B cell (primary cell): ENCODE results near the gene DPH1. TPM values are rescaled to one million over a fixed set of nuclear protein-coding genes. Genes with fewer than 3 reads are reported as not detected.

ENCODE experiments used
- ATAC-seq: fragments of 200-7000 bp; cut with Tn5 transposase; one replicate; pipeline ENCODE4 v1.10.0; 2021; ENCODE audit warnings: low read depth, mild to moderate bottlenecking, moderate number of reproducible peaks, moderate library complexity
- CTCF ChIA-PET: fragments of 350-600 bp; sonication (Branson Sonifier 250); formaldehyde crosslinking; loops from one replicate; lab custom pipeline; 2021; ENCODE audit warnings: antibody characterized with exemption, inconsistent platforms; lab: Charles Lee
- POLR2A ChIA-PET: fragments of 350-600 bp; sonication (Branson Sonifier 250); formaldehyde crosslinking; loops from one replicate; lab custom pipeline; 2021; ENCODE audit warnings: antibody characterized with exemption; lab: Charles Lee
- DNase-seq: peaks from one replicate; pipeline ENCODE4 v3.0.0; 2013
- H2AFZ ChIP-seq: 2 replicates; pipeline ENCODE4 v1.6.1; 2012; ENCODE audit warnings: mild to moderate bottlenecking, low read depth, low read length; ENCODE audit not compliant: insufficient read depth, poor library complexity, severe bottlenecking
- H3K27ac ChIP-seq, 2 donors: 1 replicate in 1 of 2; 2 replicates in 1 of 2; pipeline ENCODE4 v1.5.1; 2012 to 2013; ENCODE audit warnings: low read length in 2 of 2, mild to moderate bottlenecking in 2 of 2, moderate library complexity in 1 of 2
- H3K27me3 ChIP-seq, 4 experiments: fragments of 200-600 bp in 1 of 4; sonication (generic) in 1 of 4; replicated peaks in 1 of 4; 1 replicate in 2 of 4; 2 replicates in 2 of 4; pipeline versions ENCODE4 v1.6.1 to v1.7.0; 2013 to 2016; ENCODE audit warnings: low read length in 3 of 4, mild to moderate bottlenecking in 2 of 4, mixed read lengths in 1 of 4, moderate library complexity in 1 of 4; ENCODE audit not compliant: insufficient read depth in 4 of 4, control insufficient read depth in 3 of 4; ENCODE audit errors: control extremely low read depth in 1 of 4
- H3K36me3 ChIP-seq, 2 experiments: replicated peaks in 1 of 2; 1 replicate in 1 of 2; 2 replicates in 1 of 2; pipeline versions ENCODE4 v1.6.1 to v1.7.1; 2013; ENCODE audit warnings: low read length in 1 of 2; ENCODE audit not compliant: insufficient read depth in 2 of 2, control insufficient read depth in 1 of 2; ENCODE audit errors: control extremely low read depth in 1 of 2, extremely low read depth in 1 of 2
- H3K4me1 ChIP-seq, 2 donors: fragments of 200-600 bp in 1 of 2; sonication (generic) in 1 of 2; 1 replicate in 1 of 2; 2 replicates in 1 of 2; pipeline versions ENCODE4 v1.5.1 to v1.6.1; 2013 to 2017; ENCODE audit warnings: low read length in 2 of 2; ENCODE audit not compliant: control insufficient read depth in 2 of 2, insufficient read depth in 2 of 2
- H3K4me2 ChIP-seq: replicated peaks from 2 replicates; pipeline ENCODE3; 2012; ENCODE audit warnings: mild to moderate bottlenecking, low read depth, low read length; ENCODE audit not compliant: poor library complexity, severe bottlenecking
- H3K4me3 ChIP-seq, 5 experiments: fragments of 200-600 bp in 1 of 5; sonication (generic) in 1 of 5; 1 replicate in 3 of 5; 2 replicates in 2 of 5; pipeline versions ENCODE4 v1.5.1 to v1.7.0; 2011 to 2016; ENCODE audit warnings: low read length in 4 of 5, mild to moderate bottlenecking in 4 of 5, low read depth in 2 of 5, control low read depth in 1 of 5, moderate library complexity in 1 of 5; ENCODE audit not compliant: insufficient read depth in 1 of 5; ENCODE audit errors: control extremely low read depth in 1 of 5, extremely low read depth in 1 of 5
- H3K79me2 ChIP-seq: fragments of 200-600 bp; sonication (generic); one replicate; pipeline ENCODE4 v1.6.0; 2016; ENCODE audit warnings: low read length; ENCODE audit not compliant: control insufficient read depth, insufficient read depth
- H3K9ac ChIP-seq: fragments of 200-600 bp; sonication (generic); 2 replicates; pipeline ENCODE4 v1.6.1; 2017; ENCODE audit warnings: mild to moderate bottlenecking, low read length, moderate library complexity
- H3K9me3 ChIP-seq, 3 donors: one replicate each; pipeline versions ENCODE4 v1.6.1 to v1.7.1; 2013; ENCODE audit warnings: low read length in 2 of 3; ENCODE audit not compliant: control insufficient read depth in 2 of 3, insufficient read depth in 1 of 3; ENCODE audit errors: control extremely low read depth in 1 of 3
- H4K20me1 ChIP-seq: 2 replicates; pipeline ENCODE4 v1.6.0; 2012; ENCODE audit warnings: mild to moderate bottlenecking, low read length; ENCODE audit not compliant: insufficient read depth, control insufficient read depth, poor library complexity, severe bottlenecking
- H3K27ac Mint-ChIP-seq: one replicate; pipeline ENCODE4 v1.8.0; 2021; ENCODE audit warnings: mixed read lengths
- H3K27me3 Mint-ChIP-seq: one replicate; pipeline ENCODE4 v1.8.0; 2021; ENCODE audit warnings: mixed read lengths
- H3K4me1 Mint-ChIP-seq: one replicate; pipeline ENCODE4 v1.8.0; 2021; ENCODE audit warnings: mixed read lengths
- H3K4me3 Mint-ChIP-seq: one replicate; pipeline ENCODE4 v1.8.0; 2021; ENCODE audit warnings: mixed read lengths
- H3K9me3 Mint-ChIP-seq: one replicate; pipeline ENCODE4 v1.8.0; 2022; ENCODE audit warnings: mixed read lengths; ENCODE audit not compliant: insufficient read depth
- EZH2 ChIP-seq: IDR thresholded peaks from 2 replicates; pipeline ENCODE4 v1.6.1; 2012; ENCODE audit warnings: borderline replicate concordance, low read depth, mild to moderate bottlenecking, moderate library complexity, low read length; ENCODE audit not compliant: insufficient read depth, poor library complexity, severe bottlenecking
- WGBS: methylation state at CpG from one replicate; pipeline ENCODE4 v1.1.5; 2013; ENCODE audit warnings: missing lambda C conversion rate; ENCODE audit not compliant: insufficient coverage; 5-methylcytosine and 5-hydroxymethylcytosine counted together
- intact Hi-C: fragments of 100-400 bp; cut with micrococcal nuclease; formaldehyde crosslinking; loops from one replicate; pipeline ENCODE4 v1.10.0; 2022
- polyA plus RNA-seq: library from polyadenylated mRNA; depleted of rRNA; stranded (reverse); fragments of >200 nt; gene quantifications from 2 replicates; pipeline ENCODE4 v1.2.3, GENCODE V29; 2012
- total RNA-seq, 2 donors: library from RNA; stranded (reverse); fragments of 120-200 nt in 1 of 2; gene quantifications; 1 replicate in 1 of 2; 2 replicates in 1 of 2; pipeline versions ENCODE4 v1.2.3 to v1.2.4, GENCODE V29; 2013 to 2022
- TF ChIP-seq, protein P1 (sequence below): fragments of 200-600 bp; IDR thresholded peaks from one replicate; pipeline ENCODE4 v1.8.0; 2022; ENCODE audit warnings: antibody characterized with exemption, mild to moderate bottlenecking

Gene DPH1
- total and polyA plus RNA-seq, 2 donors (not counting 1 experiment from before 2014, with no cell fraction given) = 83.6 to 105 TPM

DNA sequence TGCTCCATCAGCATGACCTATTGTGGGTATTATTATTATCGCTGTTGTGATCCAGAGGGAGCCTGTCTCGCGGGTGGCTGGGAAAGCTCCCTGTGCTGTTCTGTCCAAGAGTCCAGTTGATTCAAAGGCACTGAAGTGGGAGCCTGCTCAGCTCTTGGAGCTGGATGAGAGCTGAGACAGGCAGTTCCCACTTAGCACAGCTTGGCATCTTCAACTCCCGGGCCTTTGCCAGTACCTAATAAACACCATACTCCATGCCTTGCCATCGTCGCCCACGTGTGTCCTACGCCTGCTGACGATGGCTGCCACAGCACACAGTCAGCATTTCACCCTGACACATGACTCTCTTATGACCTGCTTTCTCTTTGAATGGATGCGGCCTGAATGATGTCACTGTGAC is 37.4 kb upstream of the DPH1 start:
- H3K27ac ChIP-seq = no peak overlapping the region
- WGBS = 95% methylated on average over 10 of the region's 10 CpGs
- H2AFZ ChIP-seq = no peak overlapping the region
- H3K4me3 Mint-ChIP-seq = no peak overlapping the region
- H3K4me1 ChIP-seq = no peaks in the 10 kb centered on the region
- CTCF ChIA-PET = no interaction called here
- no peak overlapping the region for H3K9ac ChIP-seq
- H3K27me3 ChIP-seq = peaks cover 0 to 13% (median 3%) of the 10 kb centered on the region in 4 experiments
- H3K79me2 ChIP-seq = no peaks in the 10 kb centered on the region
- H4K20me1 ChIP-seq = no peaks in the 10 kb centered on the region
- intact Hi-C loops = no loop called here
- no peak overlapping the region for H3K4me3 ChIP-seq
- DNase-seq (no peak), ATAC-seq (no peak)
- no peaks in the 10 kb centered on the region for H3K9me3 Mint-ChIP-seq
- H3K4me2 ChIP-seq = no peak overlapping the region
- H3K27me3 Mint-ChIP-seq = peaks cover 42% of the 10 kb centered on the region
- no peak overlapping the region for H3K27ac Mint-ChIP-seq
- no peak for TF ChIP-seq EZH2
- TF ChIP-seq, protein P1, sequence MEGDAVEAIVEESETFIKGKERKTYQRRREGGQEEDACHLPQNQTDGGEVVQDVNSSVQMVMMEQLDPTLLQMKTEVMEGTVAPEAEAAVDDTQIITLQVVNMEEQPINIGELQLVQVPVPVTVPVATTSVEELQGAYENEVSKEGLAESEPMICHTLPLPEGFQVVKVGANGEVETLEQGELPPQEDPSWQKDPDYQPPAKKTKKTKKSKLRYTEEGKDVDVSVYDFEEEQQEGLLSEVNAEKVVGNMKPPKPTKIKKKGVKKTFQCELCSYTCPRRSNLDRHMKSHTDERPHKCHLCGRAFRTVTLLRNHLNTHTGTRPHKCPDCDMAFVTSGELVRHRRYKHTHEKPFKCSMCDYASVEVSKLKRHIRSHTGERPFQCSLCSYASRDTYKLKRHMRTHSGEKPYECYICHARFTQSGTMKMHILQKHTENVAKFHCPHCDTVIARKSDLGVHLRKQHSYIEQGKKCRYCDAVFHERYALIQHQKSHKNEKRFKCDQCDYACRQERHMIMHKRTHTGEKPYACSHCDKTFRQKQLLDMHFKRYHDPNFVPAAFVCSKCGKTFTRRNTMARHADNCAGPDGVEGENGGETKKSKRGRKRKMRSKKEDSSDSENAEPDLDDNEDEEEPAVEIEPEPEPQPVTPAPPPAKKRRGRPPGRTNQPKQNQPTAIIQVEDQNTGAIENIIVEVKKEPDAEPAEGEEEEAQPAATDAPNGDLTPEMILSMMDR = no peak
- H3K36me3 ChIP-seq = no peaks in the 10 kb centered on the region
- no peaks in the 10 kb centered on the region for H3K9me3 ChIP-seq
- peaks cover 2% of the 10 kb centered on the region for H3K4me1 Mint-ChIP-seq
- POLR2A ChIA-PET = no interaction called here

DNA sequence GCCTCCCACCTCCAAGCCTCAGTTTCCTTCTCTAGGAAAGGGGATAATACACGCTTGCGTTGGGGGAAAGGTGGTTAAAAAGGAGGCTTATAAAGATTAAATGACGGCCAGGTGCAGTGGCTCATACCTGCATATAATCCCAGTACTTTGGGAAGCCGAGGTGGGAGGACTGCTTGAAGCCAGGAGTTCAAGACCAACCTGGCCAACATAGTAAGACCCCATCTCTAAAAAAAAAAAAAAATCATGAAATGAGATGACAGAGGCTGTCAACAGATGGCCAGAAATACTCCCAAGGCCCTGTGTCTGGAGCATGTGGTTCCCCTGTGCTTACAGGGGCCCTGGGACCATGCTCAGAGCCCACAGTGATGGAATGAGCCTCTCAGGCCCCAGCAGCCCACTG is 35.2 kb upstream of the DPH1 start:
- Histone ChIP-seq H3K79me2 (no peaks in the 10 kb centered on the region), H3K27ac (no peak overlapping the region), H2AFZ (no peak overlapping the region), H3K9ac (no peak overlapping the region), H3K9me3 (peaks cover 0 to 3% (median 0%) of the 10 kb centered on the region in 3 donors), H4K20me1 (no peaks in the 10 kb centered on the region), H3K36me3 (no peaks in the 10 kb centered on the region), H3K4me1 (no peaks in the 10 kb centered on the region), H3K4me2 (no peak overlapping the region), H3K4me3 (no peak overlapping the region), H3K27me3 (peaks cover 0 to 20% (median 6%) of the 10 kb centered on the region in 4 experiments)
- H3K4me3 Mint-ChIP-seq = no peak overlapping the region
- intact Hi-C loops = no loop called here
- TF ChIP-seq EZH2 = no peak
- TF ChIP-seq, protein P1 = no peak
- H3K27ac Mint-ChIP-seq = no peak overlapping the region
- WGBS = no CpG with 5 or more reads among the region's 4 CpGs
- CTCF ChIA-PET = no interaction called here
- H3K27me3 Mint-ChIP-seq = peaks cover 46% of the 10 kb centered on the region
- no peaks in the 10 kb centered on the region for H3K9me3 Mint-ChIP-seq
- H3K4me1 Mint-ChIP-seq = peaks cover 5% of the 10 kb centered on the region
- DNase-seq (no peak), ATAC-seq (no peak)
- POLR2A ChIA-PET = no interaction called here
